Neural cell (in vitro differentiated cells): Measurements from ENCODE around the gene FADS3. TPM values are rescaled to one million over a fixed set of nuclear protein-coding genes. Genes with fewer than 3 reads are reported as not detected.

ENCODE experiments used
- H2AFZ ChIP-seq: fragments of 200-600, 300-800 bp; sonication (generic), shearing (Covaris generic); 2 replicates; pipeline ENCODE4 v1.6.0; 2014; ENCODE audit warnings: low read depth, mild to moderate bottlenecking, antibody characterized with exemption, low read length, moderate library complexity
- H3F3A ChIP-seq: fragments of 200-600 bp; shearing (Covaris generic); 2 replicates; pipeline ENCODE4 v1.6.1; 2016; ENCODE audit warnings: mild to moderate bottlenecking, moderate library complexity, mixed read lengths, antibody characterized with exemption, low read length; ENCODE audit not compliant: insufficient read depth, poor library complexity, severe bottlenecking
- H3K27ac ChIP-seq: fragments of 200-600, 300-800 bp; sonication (generic), shearing (Covaris generic); 2 replicates; pipeline ENCODE4 v1.5.1; 2014; ENCODE audit warnings: mild to moderate bottlenecking, low read length, moderate library complexity
- H3K27me3 ChIP-seq: fragments of 300-800, 200-600 bp; sonication (generic), shearing (Covaris generic); 2 replicates; pipeline ENCODE4 v1.6.0; 2014; ENCODE audit warnings: mild to moderate bottlenecking, low read depth, low read length, moderate library complexity; ENCODE audit not compliant: insufficient read depth
- H3K36me3 ChIP-seq: fragments of 300-800, 200-600 bp; sonication (generic), shearing (Covaris generic); 2 replicates; pipeline ENCODE4 v1.5.1; 2014; ENCODE audit warnings: mild to moderate bottlenecking, antibody characterized with exemption, low read length, moderate library complexity; ENCODE audit not compliant: insufficient read depth
- H3K4me2 ChIP-seq: fragments of 300-800, 200-600 bp; sonication (generic), shearing (Covaris generic); 2 replicates; pipeline ENCODE4 v1.6.0; 2014; ENCODE audit warnings: mild to moderate bottlenecking, low read length
- H3K4me3 ChIP-seq: fragments of 300-800, 200-600 bp; sonication (generic), shearing (Covaris generic); 2 replicates; pipeline ENCODE4 v1.5.1; 2014; ENCODE audit warnings: mild to moderate bottlenecking, low read length, moderate library complexity
- H3K79me2 ChIP-seq: fragments of 200-600 bp; shearing (Covaris generic); replicated peaks from 2 replicates; pipeline ENCODE4 v1.6.0; 2014; ENCODE audit warnings: mild to moderate bottlenecking, low read length, moderate library complexity; ENCODE audit not compliant: insufficient read depth
- H3K9ac ChIP-seq: fragments of 300-800, 200-600 bp; sonication (generic), shearing (Covaris generic); 2 replicates; pipeline ENCODE4 v1.6.1; 2016; ENCODE audit warnings: mild to moderate bottlenecking, low read length, mixed read lengths
- H3K9me2 ChIP-seq: fragments of 200-600 bp; shearing (Covaris generic); 2 replicates; pipeline ENCODE4 v1.6.1; 2016; ENCODE audit warnings: mild to moderate bottlenecking, low read length, mixed read lengths; ENCODE audit not compliant: insufficient read depth
- H3K9me3 ChIP-seq: fragments of 200-600, 300-800 bp; sonication (generic), shearing (Covaris generic); 2 replicates; pipeline ENCODE4 v1.6.1; 2016; ENCODE audit warnings: mild to moderate bottlenecking, mixed run types, low read length, moderate library complexity, mixed read lengths
- H4K20me1 ChIP-seq: fragments of 200-600 bp; shearing (Covaris generic); 2 replicates; pipeline ENCODE4 v1.6.1; 2016; ENCODE audit warnings: mild to moderate bottlenecking, mixed run types; ENCODE audit not compliant: insufficient read depth
- CTCF ChIP-seq: fragments of 450-650 bp; IDR thresholded peaks from 2 replicates; pipeline ENCODE4 v1.5.1; 2014; ENCODE audit warnings: antibody characterized with exemption, mild to moderate bottlenecking, moderate library complexity; ENCODE audit not compliant: poor library complexity, severe bottlenecking
- EP300 ChIP-seq: fragments of 450-650 bp; conservative IDR thresholded peaks from 2 replicates; pipeline ENCODE4 v1.6.1; 2014; ENCODE audit warnings: antibody characterized with exemption, mild to moderate bottlenecking, moderate library complexity; ENCODE audit not compliant: poor library complexity, severe bottlenecking
- EZH2 ChIP-seq: fragments of 200-600, 300-800 bp; shearing (Covaris generic), sonication (generic); IDR thresholded peaks from 2 replicates; pipeline ENCODE4 v1.6.1; 2014; ENCODE audit warnings: antibody characterized with exemption, low read length, borderline replicate concordance, mild to moderate bottlenecking; ENCODE audit not compliant: insufficient read depth, poor library complexity, severe bottlenecking
- MXI1 ChIP-seq: fragments of 450-650 bp; conservative IDR thresholded peaks from 2 replicates; pipeline ENCODE4 v1.6.1; 2014; ENCODE audit warnings: antibody characterized with exemption, mild to moderate bottlenecking; ENCODE audit not compliant: poor library complexity, severe bottlenecking
- POLR2AphosphoS5 ChIP-seq: IDR thresholded peaks from 2 replicates; pipeline ENCODE4 v1.6.1; 2012
- RAD21 ChIP-seq: fragments of 450-650 bp; conservative IDR thresholded peaks from 2 replicates; pipeline ENCODE4 v1.6.1; 2014; ENCODE audit warnings: antibody characterized with exemption, mild to moderate bottlenecking, moderate library complexity
- REST ChIP-seq: IDR thresholded peaks from 2 replicates; pipeline ENCODE4 v1.6.1; 2012; ENCODE audit warnings: borderline replicate concordance
- SMC3 ChIP-seq: fragments of 450-650 bp; conservative IDR thresholded peaks from 2 replicates; pipeline ENCODE4 v1.6.1; 2014; ENCODE audit warnings: antibody characterized with exemption, mild to moderate bottlenecking, moderate library complexity; ENCODE audit not compliant: poor library complexity
- TAF1 ChIP-seq: IDR thresholded peaks from 2 replicates; pipeline ENCODE4 v1.6.1; 2012; ENCODE audit warnings: low read depth
- polyA plus RNA-seq: library from polyadenylated mRNA; depleted of rRNA; stranded (reverse); fragments of >200 nt; gene quantifications from 2 replicates; pipeline ENCODE4 v1.2.3, GENCODE V29; 2014

Gene FADS3
- polyA plus RNA-seq, 1 donor from 2014 or later, result 35.4 TPM

GRCh38 chr11:61841636-61842527, 49.5 kb downstream of the FADS3 start:
- H3K36me3 ChIP-seq, result peaks cover 20% of the 10 kb centered on the region
- H3K9me3 ChIP-seq, result no peaks in the 10 kb centered on the region
- peaks cover 18% of the 10 kb centered on the region for H3K79me2 ChIP-seq
- H3K9ac ChIP-seq, result no peak overlapping the region
- TF ChIP-seq RAD21 (no peak), REST (no peak), POLR2AphosphoS5 (no peak), TAF1 (no peak), SMC3 (no peak), EP300 (no peak), MXI1 (no peak), EZH2 (no peak), CTCF (no peak)
- H3F3A ChIP-seq, result no peaks in the 10 kb centered on the region
- H3K9me2 ChIP-seq, result no peaks in the 10 kb centered on the region
- no peak overlapping the region for H3K4me3 ChIP-seq
- no peak overlapping the region for H3K4me2 ChIP-seq
- no peak overlapping the region for H3K27ac ChIP-seq
- H3K27me3 ChIP-seq, result no peaks in the 10 kb centered on the region
- no peak overlapping the region for H2AFZ ChIP-seq
- H4K20me1 ChIP-seq, result peaks cover 4% of the 10 kb centered on the region

- peaks cover 4% of the 10 kb centered on the region for H4K20me1 ChIP-seq
- TF ChIP-seq RAD21, result no peak
- H3K4me3 ChIP-seq, result no peak overlapping the region
- peaks cover 20% of the 10 kb centered on the region for H3K36me3 ChIP-seq
- no peaks in the 10 kb centered on the region for H3F3A ChIP-seq
- no peaks in the 10 kb centered on the region for H3K27me3 ChIP-seq
- no peak overlapping the region for H2AFZ ChIP-seq
- no peak overlapping the region for H3K4me2 ChIP-seq
- no peaks in the 10 kb centered on the region for H3K9me3 ChIP-seq
- no peak overlapping the region for H3K27ac ChIP-seq
- no peak overlapping the region for H3K9ac ChIP-seq
- H3K79me2 ChIP-seq, result peaks cover 33% of the 10 kb centered on the region
- no peaks in the 10 kb centered on the region for H3K9me2 ChIP-seq
These were observed 51.0 kb downstream of the FADS3 start for GRCh38 chr11:61840371-61840770.
